EL (cell line): ENCODE measurements around the gene TDRD1.

Source experiments
- DNase-seq: peaks from one replicate; pipeline ENCODE4 v3.0.0-alpha.2; 2016

TDRD1 gene

DNA sequence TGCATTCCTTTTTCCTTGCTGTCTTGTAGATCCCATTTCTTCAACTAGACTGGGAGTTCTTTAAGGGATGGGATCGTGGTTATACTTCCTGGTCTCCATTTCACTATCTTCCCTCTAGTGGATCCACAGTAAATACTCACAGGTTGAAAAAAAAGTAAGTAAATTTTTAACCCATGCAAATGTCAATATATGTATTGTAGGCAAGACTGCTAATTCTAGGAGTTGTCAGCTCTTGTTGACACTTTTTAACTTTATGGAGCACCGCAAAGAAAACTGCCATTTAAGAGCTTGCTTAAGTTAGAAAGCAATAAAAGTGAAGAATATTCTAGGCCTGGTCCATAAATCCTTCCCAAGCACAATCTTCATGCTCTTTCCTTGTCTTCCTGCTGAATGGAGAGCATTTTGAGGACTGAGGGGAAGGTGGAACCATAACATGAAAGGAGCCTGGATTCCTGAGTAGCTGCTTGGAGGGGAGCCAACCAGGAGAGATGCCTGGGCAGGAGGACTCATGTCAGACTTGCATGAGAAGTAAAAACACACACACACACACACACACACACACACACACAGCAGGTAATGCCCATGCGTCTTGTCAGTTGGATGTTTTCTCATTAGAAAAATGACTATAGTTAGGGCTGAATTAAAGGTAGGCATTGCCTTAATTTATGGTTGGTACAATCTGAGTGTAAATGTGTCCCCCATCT, 92.1 kb downstream of the TDRD1 start:
- no peak for DNase-seq

DNA sequence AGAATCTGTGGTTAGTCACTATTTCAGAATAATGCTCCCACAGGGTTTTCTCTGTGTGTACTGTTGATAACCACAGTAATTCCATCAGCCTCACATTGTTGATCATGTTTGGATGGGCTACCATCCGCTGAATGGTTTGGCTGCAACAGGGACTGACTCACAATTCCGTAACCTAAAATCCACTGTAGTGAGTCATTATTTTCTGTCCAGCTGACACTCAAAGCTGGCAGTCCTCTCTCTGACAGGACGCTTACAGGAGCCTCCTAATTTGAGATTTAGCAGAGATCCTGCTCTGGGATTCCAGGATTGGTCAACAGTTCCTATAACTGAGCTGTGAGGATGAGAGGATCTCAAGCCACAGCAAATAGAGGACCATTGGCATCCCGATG, 92.6 kb downstream of the TDRD1 start:
- peak; percentile 95 for DNase-seq

DNA sequence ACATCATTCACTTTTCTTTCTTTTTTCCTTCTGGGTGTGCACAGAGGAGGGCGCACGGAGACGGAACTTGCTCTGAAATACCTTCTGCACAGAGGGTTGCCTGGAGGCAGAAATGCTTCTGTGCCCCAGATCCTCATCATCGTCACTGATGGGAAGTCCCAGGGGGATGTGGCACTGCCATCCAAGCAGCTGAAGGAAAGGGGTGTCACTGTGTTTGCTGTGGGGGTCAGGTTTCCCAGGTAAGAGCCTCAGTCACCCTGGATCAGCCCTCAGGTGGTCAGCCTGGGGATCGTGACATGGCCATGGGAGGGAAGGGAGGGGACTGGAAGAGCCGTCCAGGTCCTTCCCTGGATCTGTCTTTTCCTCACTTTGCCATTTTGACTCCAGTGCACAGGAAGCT, 93.5 kb downstream of the TDRD1 start:
- DNase-seq, result no peak

GRCh38 chr10:114273910-114274309, 94.8 kb downstream of the TDRD1 start:
- no peak for DNase-seq

- DNase-seq, result no peak
Observed at GRCh38 chr10:114274616-114275453, 95.7 kb downstream of the TDRD1 start.

DNA sequence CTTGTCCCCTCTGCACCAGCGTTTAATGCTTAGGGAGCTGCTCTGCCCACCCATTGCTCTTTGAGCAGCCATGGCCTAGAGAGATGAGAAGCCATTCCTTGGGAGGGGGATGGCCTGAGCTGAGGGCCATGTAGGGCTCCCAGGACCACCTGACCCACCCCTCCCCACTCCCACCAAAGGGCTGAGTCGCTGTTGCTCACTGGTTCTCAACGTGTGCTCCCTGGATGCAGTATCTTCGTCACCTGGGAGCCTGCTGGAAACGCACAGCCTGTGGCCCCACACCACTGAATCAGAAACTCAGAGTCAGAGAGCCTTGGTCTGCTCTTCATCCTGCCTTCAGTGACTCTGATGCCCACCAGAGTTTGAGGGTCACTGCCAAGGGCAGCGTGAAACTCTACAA, 96.9 kb downstream of the TDRD1 start:
- DNase-seq, result no peak

DNA sequence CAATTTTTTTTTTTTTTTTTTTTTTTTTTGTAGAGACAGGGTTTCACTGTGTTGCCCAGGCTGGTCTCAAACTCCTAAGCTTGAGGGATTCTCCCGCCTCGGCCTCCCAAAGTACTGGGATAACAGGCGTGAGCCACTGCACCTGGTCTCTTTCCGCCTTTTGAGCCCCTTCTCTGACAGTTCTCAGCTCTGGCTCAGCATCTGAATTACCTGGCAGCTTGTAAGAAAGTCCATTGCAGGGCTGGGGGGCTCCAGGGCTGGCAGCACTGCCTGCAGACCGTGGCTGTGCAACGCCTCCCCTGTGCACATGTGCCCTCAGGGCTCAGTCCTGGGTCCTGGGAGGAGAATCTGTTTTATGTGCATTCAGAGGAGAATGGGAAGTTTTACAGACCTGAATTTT, 97.5 kb downstream of the TDRD1 start:
- no peak for DNase-seq

DNA sequence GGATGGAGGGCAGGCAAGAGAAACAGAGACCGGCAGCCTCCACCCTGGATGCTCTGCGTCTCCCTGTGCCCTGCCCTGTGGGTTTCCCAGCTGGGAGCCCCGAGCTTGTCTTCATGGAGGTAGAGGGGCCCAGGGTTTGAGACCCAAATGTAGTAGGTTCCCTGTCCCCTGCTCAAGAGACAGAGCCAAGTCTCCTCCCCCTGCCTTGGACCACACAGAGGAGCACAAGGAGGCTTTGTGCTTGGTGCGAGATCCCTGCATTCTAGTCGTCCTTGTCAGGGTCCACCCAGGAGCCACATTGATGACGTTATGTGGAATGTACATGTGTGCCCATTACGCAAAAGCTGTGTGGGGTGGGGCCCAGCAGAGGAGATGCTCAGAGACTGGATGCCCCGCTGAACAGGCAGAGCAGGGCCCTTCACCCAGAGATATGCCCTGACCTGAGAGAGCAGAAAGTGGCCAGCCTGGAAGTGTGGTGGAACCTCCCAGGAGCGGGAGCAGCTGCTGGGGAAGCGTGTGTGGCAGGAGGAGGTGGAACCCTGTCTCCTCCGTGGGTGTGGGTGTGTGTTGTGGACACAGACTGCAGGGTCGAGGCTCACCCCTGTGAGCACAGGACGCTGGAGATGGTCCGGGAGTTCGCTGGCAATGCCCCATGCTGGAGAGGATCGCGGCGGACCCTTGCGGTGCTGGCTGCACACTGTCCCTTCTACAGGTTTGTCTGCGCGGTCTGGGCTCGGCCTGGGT, 99.2 kb downstream of the TDRD1 start:
- DNase-seq, result no peak

DNA sequence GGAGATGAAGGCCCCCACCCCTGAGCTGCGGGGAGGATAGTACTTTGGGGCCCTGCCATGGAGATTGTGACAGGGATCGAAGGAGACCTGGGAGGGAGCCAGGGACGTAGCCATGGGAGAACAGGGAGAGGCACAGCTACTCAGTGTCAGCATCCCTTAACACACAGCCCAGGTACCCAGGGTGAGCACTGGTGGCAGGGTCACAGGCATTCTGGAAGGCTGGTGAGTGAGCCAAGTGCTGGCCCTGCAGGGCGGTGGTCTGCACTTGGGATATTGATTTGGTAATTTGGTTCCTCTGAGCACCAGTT, 99.7 kb downstream of the TDRD1 start:
- no peak for DNase-seq

DNA sequence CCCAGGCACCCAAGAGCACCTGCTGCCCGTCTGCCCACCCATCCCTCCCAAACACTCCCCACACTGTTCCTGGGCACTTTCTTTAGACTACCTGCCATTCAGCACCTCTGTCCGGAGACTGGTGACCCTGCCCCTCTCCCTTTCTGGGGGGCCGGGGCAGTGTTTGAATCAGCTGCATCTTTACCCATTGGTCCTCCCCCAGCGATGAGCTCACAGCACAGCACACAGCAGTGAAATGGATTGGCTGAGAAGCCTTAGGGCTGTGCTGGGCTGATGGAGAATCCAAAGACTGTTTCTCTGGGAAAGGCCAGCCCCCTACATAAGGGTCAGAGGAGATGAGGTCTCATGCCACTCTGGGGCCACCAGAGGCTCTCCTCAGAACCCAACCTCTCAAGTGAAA, 100.1 kb downstream of the TDRD1 start:
- DNase-seq, result no peak

- no peak for DNase-seq
Observed at GRCh38 chr10:114279901-114280644, 100.9 kb downstream of the TDRD1 start.

- no peak for DNase-seq
Observed at GRCh38 chr10:114281006-114281405, 101.9 kb downstream of the TDRD1 start.

DNA sequence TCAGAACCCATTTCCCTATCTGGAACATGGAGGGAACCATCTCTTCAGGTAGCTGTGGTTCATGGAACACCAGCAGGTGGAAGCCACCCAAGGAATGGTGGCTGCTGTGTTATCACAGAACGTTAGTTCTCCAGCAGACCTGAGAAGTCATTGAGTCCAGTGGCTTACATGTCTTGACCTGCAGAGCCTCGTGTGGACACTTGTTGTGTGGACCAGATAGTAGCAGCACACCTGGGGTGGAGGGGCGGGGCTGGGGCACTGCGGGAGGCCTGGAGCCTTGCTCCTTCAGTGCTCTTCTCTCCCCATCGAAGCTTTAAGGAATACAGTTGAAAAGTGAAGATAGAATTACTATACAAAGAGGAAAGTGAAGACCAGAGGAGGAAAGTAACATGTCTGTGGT, 102.3 kb downstream of the TDRD1 start:
- no peak for DNase-seq
